IMR-90 (cell line): ENCODE results near the gene PCID2. TPM values are rescaled to one million over a fixed set of nuclear protein-coding genes. Genes with fewer than 3 reads are reported as not detected.

Experiments
- ATAC-seq: fragments of 200-7000 bp; cut with Tn5 transposase; 2 replicates; pipeline ENCODE4 v1.9.1; 2020; ENCODE audit warnings: low read depth, mild to moderate bottlenecking, moderate library complexity
- BruUV-seq: library from RNA; stranded (reverse); fragments of 400-500 nt; replicated peaks from 2 replicates; lab custom pipeline; 2021; lab: Mats Ljungman, UMichigan
- CTCF ChIA-PET: fragments of 300-600 bp; formaldehyde crosslinking; extraction: SDS; loops from one replicate; lab custom pipeline; 2021; ENCODE audit warnings: antibody characterized with exemption; lab: Yijun Ruan, JAX
- POLR2A ChIA-PET: fragments of 300-600 bp; sonication (Branson Sonifier 250); formaldehyde crosslinking; loops from one replicate; lab custom pipeline; 2022; ENCODE audit warnings: antibody characterized with exemption; ENCODE audit not compliant: unreplicated experiment; lab: Charles Lee
- DNase-seq: peaks from one replicate; pipeline ENCODE4 v3.0.0; 2013
- H2AFZ ChIP-seq: replicated peaks from 2 replicates; pipeline ENCODE3; 2013; ENCODE audit warnings: low read length, mild to moderate bottlenecking; ENCODE audit not compliant: poor library complexity
- H2AK5ac ChIP-seq: 2 replicates; pipeline ENCODE4 v1.6.1; 2013; ENCODE audit warnings: low read depth, low read length, inconsistent platforms
- H2AK9ac ChIP-seq: replicated peaks from 2 replicates; pipeline ENCODE3; 2013; ENCODE audit warnings: mild to moderate bottlenecking, low read depth, low read length, moderate library complexity; ENCODE audit not compliant: poor library complexity
- H2BK120ac ChIP-seq: 2 replicates; pipeline ENCODE4 v1.6.1; 2013; ENCODE audit warnings: low read depth, low read length, inconsistent platforms
- H2BK15ac ChIP-seq: 3 replicates; pipeline ENCODE4 v1.6.1; 2013; ENCODE audit warnings: low read depth, low read length, inconsistent platforms
- H2BK20ac ChIP-seq: 2 replicates; pipeline ENCODE4 v1.6.1; 2013; ENCODE audit warnings: low read depth, mild to moderate bottlenecking, inconsistent platforms, low read length, moderate library complexity
- H2BK5ac ChIP-seq: 2 replicates; pipeline ENCODE4 v1.6.1; 2013; ENCODE audit warnings: mild to moderate bottlenecking, low read depth, low read length, inconsistent platforms; ENCODE audit not compliant: poor library complexity, severe bottlenecking
- H3K14ac ChIP-seq: replicated peaks from 2 replicates; pipeline ENCODE4 v1.6.1; 2013; ENCODE audit warnings: low read depth, low read length, inconsistent platforms
- H3K18ac ChIP-seq: 2 replicates; pipeline ENCODE4 v1.6.1; 2013; ENCODE audit warnings: low read depth, low read length, control low read depth
- H3K23ac ChIP-seq: 2 replicates; pipeline ENCODE4 v1.6.1; 2013; ENCODE audit warnings: low read depth, low read length, inconsistent platforms
- H3K27ac ChIP-seq: 2 replicates; pipeline ENCODE4 v1.5.1; 2013; ENCODE audit warnings: mild to moderate bottlenecking, control low read depth, low read length; ENCODE audit not compliant: insufficient read depth
- H3K27me3 ChIP-seq: 2 replicates; pipeline ENCODE4 v1.6.1; 2013; ENCODE audit warnings: low read length; ENCODE audit not compliant: control insufficient read depth, insufficient read depth
- H3K36me3 ChIP-seq: 2 replicates; pipeline ENCODE4 v1.6.1; 2013; ENCODE audit warnings: low read length, mixed read lengths; ENCODE audit not compliant: control insufficient read depth, insufficient read depth
- H3K4ac ChIP-seq: 2 replicates; pipeline ENCODE4 v1.6.1; 2013; ENCODE audit warnings: low read depth, low read length, inconsistent platforms
- H3K4me1 ChIP-seq: 2 replicates; pipeline ENCODE4 v1.6.1; 2013; ENCODE audit warnings: low read length, mixed read lengths; ENCODE audit not compliant: control insufficient read depth, insufficient read depth
- H3K4me2 ChIP-seq: 2 replicates; pipeline ENCODE4 v1.6.1; 2013; ENCODE audit warnings: low read depth, mild to moderate bottlenecking, control low read depth, low read length, moderate library complexity
- H3K4me3 ChIP-seq: 2 replicates; pipeline ENCODE4 v1.5.1; 2013; ENCODE audit warnings: low read depth, mild to moderate bottlenecking, control low read depth, low read length, moderate library complexity; ENCODE audit not compliant: insufficient read depth
- H3K56ac ChIP-seq: 2 replicates; pipeline ENCODE4 v1.6.1; 2013; ENCODE audit warnings: low read length, inconsistent platforms; ENCODE audit not compliant: insufficient read depth; ENCODE audit errors: extremely low read depth
- H3K79me1 ChIP-seq, 2 experiments: 2 replicates each; pipeline ENCODE4 v1.6.1; 2013; ENCODE audit warnings: low read length in 2 of 2, inconsistent platforms in 1 of 2, low read depth in 1 of 2
- H3K9ac ChIP-seq: 2 replicates; pipeline ENCODE4 v1.6.1; 2013; ENCODE audit warnings: low read depth, low read length, control low read depth
- H3K9me1 ChIP-seq: 2 replicates; pipeline ENCODE4 v1.6.1; 2013; ENCODE audit warnings: low read length, inconsistent platforms; ENCODE audit not compliant: insufficient read depth
- H3K9me3 ChIP-seq: 2 replicates; pipeline ENCODE4 v1.6.1; 2013; ENCODE audit warnings: low read length; ENCODE audit not compliant: control insufficient read depth, insufficient read depth
- H4K20me1 ChIP-seq: 2 replicates; pipeline ENCODE4 v1.6.1; 2013; ENCODE audit warnings: low read length, inconsistent platforms; ENCODE audit not compliant: insufficient read depth
- H4K5ac ChIP-seq: 2 replicates; pipeline ENCODE4 v1.6.1; 2013; ENCODE audit warnings: mild to moderate bottlenecking, low read depth, low read length, control low read depth
- H4K8ac ChIP-seq, 2 experiments: 2 replicates each; pipeline ENCODE4 v1.6.1; 2013; ENCODE audit warnings: low read depth in 2 of 2, low read length in 2 of 2, control low read depth in 1 of 2, inconsistent platforms in 1 of 2
- H4K91ac ChIP-seq: 2 replicates; pipeline ENCODE4 v1.6.1; 2013; ENCODE audit warnings: low read depth, low read length, inconsistent platforms; ENCODE audit not compliant: insufficient read depth
- BHLHE40 ChIP-seq: fragments of 150-350 bp; IDR thresholded peaks from 2 replicates; pipeline ENCODE4 v1.6.1; 2016; ENCODE audit warnings: mild to moderate bottlenecking, low read depth, low read length
- CEBPB ChIP-seq: IDR thresholded peaks from 2 replicates; pipeline ENCODE4 v1.6.1; 2012; ENCODE audit warnings: low read depth, low read length, improper control_type of control experiment
- CHD1 ChIP-seq: IDR thresholded peaks from 2 replicates; pipeline ENCODE4 v1.6.1; 2012; ENCODE audit warnings: low read depth, low read length, improper control_type of control experiment
- CTCF ChIP-seq: conservative IDR thresholded peaks from 2 replicates; pipeline ENCODE4 v1.5.1; 2012; ENCODE audit warnings: mild to moderate bottlenecking, low read depth, low read length, improper control_type of control experiment
- ELK1 ChIP-seq: fragments of 150-350 bp; IDR thresholded peaks from 2 replicates; pipeline ENCODE4 v1.6.1; 2016; ENCODE audit warnings: low read depth, mild to moderate bottlenecking, low read length, moderate library complexity, borderline replicate concordance
- FOS ChIP-seq: fragments of 150-350 bp; IDR thresholded peaks from 2 replicates; pipeline ENCODE4 v1.6.1; 2016; ENCODE audit warnings: low read depth, low read length
- MAFK ChIP-seq: IDR thresholded peaks from 2 replicates; pipeline ENCODE4 v1.6.1; 2012; ENCODE audit warnings: low read depth, low read length, improper control_type of control experiment
- MAZ ChIP-seq: IDR thresholded peaks from 2 replicates; pipeline ENCODE4 v1.6.1; 2012; ENCODE audit warnings: low read depth, mild to moderate bottlenecking, low read length, improper control_type of control experiment, moderate library complexity, borderline replicate concordance
- MXI1 ChIP-seq: IDR thresholded peaks from 2 replicates; pipeline ENCODE4 v1.6.1; 2012; ENCODE audit warnings: low read depth, mild to moderate bottlenecking, low read length, moderate library complexity, borderline replicate concordance
- NFE2L2 ChIP-seq: fragments of 150-350 bp; IDR thresholded peaks from 2 replicates; pipeline ENCODE4 v1.6.1; 2016; ENCODE audit warnings: low read depth, mild to moderate bottlenecking, low read length
- POLR2A ChIP-seq: IDR thresholded peaks from 2 replicates; pipeline ENCODE4 v1.6.1; 2012; ENCODE audit warnings: mild to moderate bottlenecking, low read depth, low read length
- RAD21 ChIP-seq: IDR thresholded peaks from 2 replicates; pipeline ENCODE4 v1.6.1; 2012; ENCODE audit warnings: low read length, improper control_type of control experiment
- RCOR1 ChIP-seq: IDR thresholded peaks from 2 replicates; pipeline ENCODE4 v1.6.1; 2012; ENCODE audit warnings: mild to moderate bottlenecking, low read length, improper control_type of control experiment; ENCODE audit not compliant: insufficient replicate concordance
- RFX5 ChIP-seq: IDR thresholded peaks from 2 replicates; pipeline ENCODE4 v1.8.0; 2012; ENCODE audit warnings: low read depth, mild to moderate bottlenecking, low read length, moderate library complexity
- SMC3 ChIP-seq: fragments of 150-350 bp; IDR thresholded peaks from 2 replicates; pipeline ENCODE4 v1.6.1; 2016; ENCODE audit warnings: low read depth, mild to moderate bottlenecking, antibody characterized with exemption, low read length, moderate library complexity
- USF2 ChIP-seq: fragments of 150-350 bp; IDR thresholded peaks from 2 replicates; pipeline ENCODE4 v1.6.1; 2017; ENCODE audit warnings: mild to moderate bottlenecking, antibody characterized with exemption, low read length, low read depth
- WGBS, 2 experiments: methylation state at CpG; one replicate each; pipeline versions ENCODE4 v1.1.5 to v1.1.7; 2013; ENCODE audit warnings: missing lambda C conversion rate in 2 of 2; ENCODE audit not compliant: insufficient read length in 1 of 2; ENCODE audit errors: extremely low coverage in 2 of 2; 5-methylcytosine and 5-hydroxymethylcytosine counted together
- dilution Hi-C: fragments of 300-500 bp; cut with HindIII; formaldehyde crosslinking; loops from one replicate; pipeline ENCODE4 v1.14.3; 2018; ENCODE audit warnings: low sequenced_read_pairs; ENCODE audit not compliant: unreplicated experiment
- in situ Hi-C: fragments of 300-500 bp; cut with MboI; formaldehyde crosslinking; loops from 3 replicates; pipeline ENCODE4 v1.14.3; 2019; ENCODE audit warnings: low sequenced_read_pairs, inconsistent platforms, mixed read lengths
- intact Hi-C: fragments of 100-400 bp; cut with micrococcal nuclease; formaldehyde crosslinking; loops from 2 replicates; pipeline ENCODE4 v1.10.0; 2022
- polyA plus RNA-seq, 3 experiments: library from polyadenylated mRNA; depleted of rRNA; stranded (reverse); fragments of >200 nt; gene quantifications; 2 replicates each; pipeline ENCODE4 v1.2.3, GENCODE V29; 2012; ENCODE audit warnings: low replicate concordance in 1 of 3
- total RNA-seq: library from RNA; depleted of rRNA; stranded (reverse); fragments of >200 nt; gene quantifications from 2 replicates; pipeline ENCODE4 v1.2.3, GENCODE V29; 2012

The PCID2 gene
- total and polyA plus RNA-seq, 2 of the 4 experiments (the other 2 are of a cell fraction), result 83.5 to 90.9 TPM

- POLR2A ChIA-PET, result no interaction called here
- no peak overlapping the region for H4K8ac ChIP-seq
- ATAC-seq, result no peak
- no peak overlapping the region for H3K18ac ChIP-seq
- H2AK9ac ChIP-seq, result no peak overlapping the region
- H3K4me3 ChIP-seq, result no peak overlapping the region
- no TSS peak for BruUV-seq
- no peak overlapping the region for H2BK15ac ChIP-seq
- intact Hi-C loops, result loop anchor here (10.0 kb wide), 1 partner anchor 295 kb away; no protein-coding TSS in a partner anchor
- no peak overlapping the region for H4K91ac ChIP-seq
- H3K79me1 ChIP-seq, result peaks cover 5 to 15% of the 10 kb centered on the region in 2 experiments; a peak in 2 of 4 replicates
- H2BK20ac ChIP-seq, result no peak overlapping the region
- H3K9me1 ChIP-seq, result no peaks in the 10 kb centered on the region
- CTCF ChIA-PET, result interaction anchor here (1.3 kb wide), 1 partner anchor 11 kb away, joined by 4 read pairs; no protein-coding TSS in a partner anchor
- no peak for DNase-seq
- H3K23ac ChIP-seq, result no peak overlapping the region
- dilution Hi-C loops, result no loop called here
- H4K20me1 ChIP-seq, result no peaks in the 10 kb centered on the region
- H3K9me3 ChIP-seq, result no peaks in the 10 kb centered on the region
- H3K9ac ChIP-seq, result no peak overlapping the region
- H3K14ac ChIP-seq, result no peak overlapping the region
- WGBS, 2 experiments, result 84% methylated on average over 5 of the region's 15 CpGs; no CpG with 5 or more reads in 1 of the 2 experiments
- H3K36me3 ChIP-seq, result peaks cover 54% of the 10 kb centered on the region
- H3K4ac ChIP-seq, result no peak overlapping the region
- no peak overlapping the region for H2BK5ac ChIP-seq
- H2BK120ac ChIP-seq, result no peak overlapping the region
- H3K56ac ChIP-seq, result no peak overlapping the region
- no peak overlapping the region for H4K5ac ChIP-seq
- H3K27me3 ChIP-seq, result no peaks in the 10 kb centered on the region
- no peak overlapping the region for H3K4me2 ChIP-seq
- H2AFZ ChIP-seq, result no peak overlapping the region
- in situ Hi-C loops, result loop anchor here (25.0 kb wide), 1 partner anchor 302 kb away; no protein-coding TSS in a partner anchor
- TF ChIP-seq RCOR1, result no peak
- TF ChIP-seq POLR2A, result no peak
- no peak for TF ChIP-seq SMC3
- no peak for TF ChIP-seq RAD21
- no peak for TF ChIP-seq ELK1
- no peak for TF ChIP-seq RFX5
- TF ChIP-seq CEBPB, result no peak
- TF ChIP-seq NFE2L2, result no peak
- TF ChIP-seq MAFK, result no peak
- TF ChIP-seq FOS, result no peak
- TF ChIP-seq BHLHE40, result no peak
- no peak for TF ChIP-seq CTCF
- TF ChIP-seq MXI1, result no peak
- TF ChIP-seq MAZ, result no peak
- TF ChIP-seq USF2, result no peak
- TF ChIP-seq CHD1, result no peak
- no peak overlapping the region for H3K27ac ChIP-seq
- no peaks in the 10 kb centered on the region for H3K4me1 ChIP-seq
- no peak overlapping the region for H2AK5ac ChIP-seq
Observed at GRCh38 chr13:113239357-113239756, 30.9 kb upstream of the PCID2 start.
